ENCODE results near the gene ATP2A1.

The ATP2A1 gene

GRCh38 chr16:28897826-28898225 lies 19.5 kb downstream of the ATP2A1 start:
- no peaks in the 10 kb centered on the region for H4K20me1 ChIP-seq (ENCODE audit: insufficient read depth, low read length)
- H3K9me3 ChIP-seq (ENCODE audit: low read length), result no peaks in the 10 kb centered on the region
- no peaks in the 10 kb centered on the region for H3F3A ChIP-seq (ENCODE audit: insufficient read depth, low read length)
- H3K4me2 ChIP-seq (ENCODE audit: low read length), result no peak overlapping the region
- H3K27me3 ChIP-seq (ENCODE audit: insufficient read depth, low read length), result no peaks in the 10 kb centered on the region
- H3K27ac ChIP-seq (ENCODE audit: low read depth, low read length, poor library complexity, severe bottlenecking), result no peak overlapping the region
- TF ChIP-seq EZH2 (IDR thresholded peaks at IDR 0.05; ENCODE audit: borderline replicate concordance, low read length), result no peak
- TF ChIP-seq CTCF (IDR thresholded peaks at IDR 0.05; ENCODE audit: low read length), result no peak
- H2AFZ ChIP-seq (ENCODE audit: low read length), result no peak overlapping the region
- no peaks in the 10 kb centered on the region for H3K79me2 ChIP-seq (ENCODE audit: insufficient read depth, low read length)
- 0 out of 2 replicates have a peak, but pooled peaks cover 5% of the 10 kb centered on the region for H3K36me3 ChIP-seq (ENCODE audit: insufficient read depth, low read length)
- H3K4me1 ChIP-seq (ENCODE audit: insufficient read depth, low read length, severe bottlenecking), result no peaks in the 10 kb centered on the region
- H3K9ac ChIP-seq (ENCODE audit: low read length), result no peak overlapping the region
- no peaks in the 10 kb centered on the region for H3K9me2 ChIP-seq (ENCODE audit: low read depth, low read length)
- H3K4me3 ChIP-seq (ENCODE audit: low read depth, low read length, poor library complexity, severe bottlenecking), result no peak overlapping the region

GRCh38 chr16:28898266-28898665 lies 20.0 kb downstream of the ATP2A1 start:
- Histone ChIP-seq H2AFZ (ENCODE audit: low read length) (no peak overlapping the region), H3K36me3 (ENCODE audit: insufficient read depth, low read length) (0 out of 2 replicates have a peak, but pooled peaks cover 5% of the 10 kb centered on the region), H3K9ac (ENCODE audit: low read length) (no peak overlapping the region), H3K9me2 (ENCODE audit: low read depth, low read length) (no peaks in the 10 kb centered on the region), H3K27me3 (ENCODE audit: insufficient read depth, low read length) (no peaks in the 10 kb centered on the region), H3K79me2 (ENCODE audit: insufficient read depth, low read length) (no peaks in the 10 kb centered on the region), H4K20me1 (ENCODE audit: insufficient read depth, low read length) (no peaks in the 10 kb centered on the region), H3K4me3 (ENCODE audit: low read depth, low read length, poor library complexity, severe bottlenecking) (no peak overlapping the region), H3K4me1 (ENCODE audit: insufficient read depth, low read length, severe bottlenecking) (no peaks in the 10 kb centered on the region), H3K9me3 (ENCODE audit: low read length) (no peaks in the 10 kb centered on the region), H3K4me2 (ENCODE audit: low read length) (no peak overlapping the region), H3F3A (ENCODE audit: insufficient read depth, low read length) (no peaks in the 10 kb centered on the region), H3K27ac (ENCODE audit: low read depth, low read length, poor library complexity, severe bottlenecking) (no peak overlapping the region)
- TF ChIP-seq EZH2 (IDR thresholded peaks at IDR 0.05; ENCODE audit: borderline replicate concordance, low read length) (no peak), CTCF (IDR thresholded peaks at IDR 0.05; ENCODE audit: low read length) (no peak)

GRCh38 chr16:28898942-28899341 lies 20.7 kb downstream of the ATP2A1 start:
- H3K9me3 ChIP-seq (ENCODE audit: low read length), result no peaks in the 10 kb centered on the region
- H3K27me3 ChIP-seq (ENCODE audit: insufficient read depth, low read length), result no peaks in the 10 kb centered on the region
- no peak overlapping the region for H2AFZ ChIP-seq (ENCODE audit: low read length)
- H3K36me3 ChIP-seq (ENCODE audit: insufficient read depth, low read length), result 0 out of 2 replicates have a peak, but pooled peaks cover 5% of the 10 kb centered on the region
- H3F3A ChIP-seq (ENCODE audit: insufficient read depth, low read length), result no peaks in the 10 kb centered on the region
- no peak overlapping the region for H3K4me3 ChIP-seq (ENCODE audit: low read depth, low read length, poor library complexity, severe bottlenecking)
- no peaks in the 10 kb centered on the region for H3K79me2 ChIP-seq (ENCODE audit: insufficient read depth, low read length)
- no peak overlapping the region for H3K4me2 ChIP-seq (ENCODE audit: low read length)
- H4K20me1 ChIP-seq (ENCODE audit: insufficient read depth, low read length), result no peaks in the 10 kb centered on the region
- TF ChIP-seq CTCF (IDR thresholded peaks at IDR 0.05; ENCODE audit: low read length), result no peak
- no peaks in the 10 kb centered on the region for H3K4me1 ChIP-seq (ENCODE audit: insufficient read depth, low read length, severe bottlenecking)
- no peak overlapping the region for H3K27ac ChIP-seq (ENCODE audit: low read depth, low read length, poor library complexity, severe bottlenecking)
- no peak overlapping the region for H3K9ac ChIP-seq (ENCODE audit: low read length)
- no peaks in the 10 kb centered on the region for H3K9me2 ChIP-seq (ENCODE audit: low read depth, low read length)
